Astrocyte of the cerebellum (primary cell): ENCODE data around the gene PLCH2.

Experiments
- DNase-seq: peaks from one replicate; pipeline ENCODE4 v3.0.0-alpha.2; 2011; ENCODE audit warnings: low read depth
- H3K4me3 ChIP-seq: 2 replicates; pipeline ENCODE4 v1.5.1; 2011; ENCODE audit warnings: mild to moderate bottlenecking, low read depth, low read length, moderate library complexity
- CTCF ChIP-seq: IDR thresholded peaks from 2 replicates; pipeline ENCODE4 v1.5.1; 2012; ENCODE audit warnings: low read length, low read depth, moderate library complexity, mild to moderate bottlenecking; ENCODE audit errors: missing control alignments
- in situ Hi-C: cut with HindIII; loops from 2 replicates; pipeline ENCODE4 v1.10.0; 2017; ENCODE audit warnings: low sequenced_read_pairs

Gene PLCH2

GRCh38 chr1:2534687-2535441 lies 58.8 kb downstream of the PLCH2 start:
- in situ Hi-C loops, result no loop called here
- H3K4me3 ChIP-seq, result no peak overlapping the region
- no peak for DNase-seq
- no peak for TF ChIP-seq CTCF

- no peak for DNase-seq
- in situ Hi-C loops, result no loop called here
- no peak overlapping the region for H3K4me3 ChIP-seq
- no peak for TF ChIP-seq CTCF
These were observed 59.4 kb downstream of the PLCH2 start for GRCh38 chr1:2535455-2535854.

GRCh38 chr1:2535981-2536380 lies 59.9 kb downstream of the PLCH2 start:
- in situ Hi-C loops, result no loop called here
- TF ChIP-seq CTCF, result no peak
- no peak overlapping the region for H3K4me3 ChIP-seq
- no peak for DNase-seq

- H3K4me3 ChIP-seq, result no peak overlapping the region
- TF ChIP-seq CTCF, result no peak
- no peak for DNase-seq
- in situ Hi-C loops, result no loop called here
These were observed 61.7 kb downstream of the PLCH2 start for GRCh38 chr1:2537784-2538115.

GRCh38 chr1:2538376-2538775 lies 62.3 kb downstream of the PLCH2 start:
- DNase-seq, result no peak
- no peak for TF ChIP-seq CTCF
- no peak overlapping the region for H3K4me3 ChIP-seq
- in situ Hi-C loops, result no loop called here

GRCh38 chr1:2538872-2539271 lies 62.8 kb downstream of the PLCH2 start:
- TF ChIP-seq CTCF, result no peak
- no peak for DNase-seq
- H3K4me3 ChIP-seq, result no peak overlapping the region
- in situ Hi-C loops, result no loop called here
